Superior temporal gyrus (tissue), 1 donor: ENCODE measurements around the gene NMBR.
"Not testable (repeated sequence)": the region's sequence is repeated elsewhere in the genome, so short reads cannot be mapped to it uniquely, and the experiment has no call there.

Experiments
- DNase-seq: peaks from one replicate; pipeline ENCODE4 v3.0.0-alpha.2; 2016; ENCODE audit errors: extremely low spot score

Gene NMBR

GRCh38 chr6:142058551-142059290 lies 88.2 kb downstream of the NMBR start:
- no peak for DNase-seq

- no peak for DNase-seq
Measured at GRCh38 chr6:142055219-142055618, 91.7 kb downstream of the NMBR start.

DNA sequence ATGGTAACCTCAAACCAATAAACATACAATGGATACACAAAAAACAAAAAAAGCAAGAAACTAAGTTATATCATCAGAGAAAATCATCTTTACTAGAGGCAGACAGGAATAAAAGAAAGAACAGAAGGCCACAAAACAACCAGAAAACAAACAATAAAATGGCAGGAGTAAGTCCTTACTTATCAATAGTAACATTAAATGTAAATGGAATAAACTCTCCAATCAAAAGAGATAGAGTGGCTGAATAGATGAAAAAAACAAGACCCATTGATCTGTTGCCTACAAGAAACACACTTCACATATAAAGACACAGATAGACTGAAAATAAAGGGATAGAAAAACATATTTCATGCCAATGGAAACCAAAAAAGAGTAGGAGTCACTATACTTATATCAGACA lies 95.5 kb downstream of the NMBR start:
- no peak for DNase-seq

DNA sequence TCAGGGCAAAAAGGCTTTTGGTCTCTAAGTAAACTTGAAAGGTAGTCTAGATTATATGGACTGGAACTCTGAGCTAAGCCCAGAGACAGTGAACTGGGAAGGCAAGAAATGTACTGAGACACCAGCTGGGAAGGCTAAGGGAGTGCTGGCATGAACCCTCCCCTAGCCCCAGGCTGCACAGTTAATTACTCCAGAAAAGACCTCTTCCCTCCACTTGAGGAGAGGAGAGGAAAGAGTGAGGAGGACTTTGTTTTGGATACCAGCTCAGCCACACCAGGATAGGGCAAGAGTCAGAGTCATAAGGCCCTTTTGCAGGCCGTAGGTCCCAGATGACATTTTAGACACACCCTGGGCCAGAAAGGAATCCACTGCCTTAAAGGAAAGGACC lies 98.3 kb downstream of the NMBR start:
- DNase-seq, result no peak

- peak; percentile 17 for DNase-seq
Measured at GRCh38 chr6:142047934-142048592, 98.9 kb downstream of the NMBR start.

DNA sequence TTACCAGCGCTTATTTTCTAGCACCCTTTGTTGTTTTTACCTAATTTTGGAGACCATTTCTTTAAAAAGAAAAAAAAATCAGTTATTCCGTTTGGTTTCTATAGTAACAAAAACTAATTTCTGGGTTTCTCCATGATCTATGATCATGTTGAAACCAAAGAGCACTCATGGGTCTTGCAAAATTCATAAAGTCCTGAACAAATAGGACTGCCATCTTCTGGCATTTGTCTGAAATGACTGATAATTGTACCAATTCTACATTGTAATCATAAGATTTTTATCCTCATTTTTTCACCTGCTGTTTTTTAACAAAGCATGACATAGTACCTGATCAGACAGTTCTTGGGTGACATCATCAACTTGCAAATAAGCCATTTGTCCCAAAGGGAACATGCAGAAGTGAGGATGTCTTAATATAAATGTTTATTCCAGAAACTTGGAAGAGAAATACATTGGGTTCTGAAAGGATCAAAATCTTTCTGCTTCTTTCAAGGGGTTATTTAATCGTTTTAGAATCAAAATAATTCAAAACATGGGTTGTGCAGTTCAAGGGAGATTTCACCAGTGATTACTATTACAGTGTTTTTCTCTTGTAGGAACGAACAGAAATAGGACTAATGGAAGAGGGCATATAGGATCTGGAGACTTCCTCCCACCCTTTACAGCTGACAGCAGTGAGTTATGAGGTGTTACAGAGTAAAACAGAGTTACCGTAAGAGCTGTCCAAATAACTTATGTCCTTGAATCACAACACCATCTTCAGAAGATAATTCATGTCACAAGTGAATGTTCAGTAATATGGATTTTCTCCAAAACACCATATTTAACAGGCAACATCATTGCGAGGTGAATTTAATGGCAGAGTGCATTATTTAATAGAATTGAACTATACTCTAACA lies 101.3 kb downstream of the NMBR start:
- DNase-seq, result peak; percentile 21

- DNase-seq, result no peak
Measured at GRCh38 chr6:142035890-142036289, 111.0 kb downstream of the NMBR start.

DNA sequence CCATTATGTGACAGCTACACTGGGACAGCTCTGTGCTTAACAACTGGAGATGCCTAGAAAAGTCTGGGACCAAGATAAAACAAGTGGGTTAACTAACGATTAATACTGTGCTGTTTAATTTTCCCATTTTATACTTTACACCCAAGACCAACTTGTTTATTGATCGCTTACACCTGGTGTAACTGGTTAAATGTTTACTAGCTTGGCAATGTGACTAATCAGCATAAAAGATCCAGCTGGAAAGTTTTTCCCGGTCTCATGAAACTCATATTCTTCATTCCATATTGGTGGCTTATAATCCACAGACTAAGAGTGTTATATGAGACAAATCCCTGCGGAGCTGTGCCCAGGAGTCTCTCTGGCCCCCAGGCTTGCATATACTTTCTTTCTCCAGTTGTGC lies 115.9 kb downstream of the NMBR start:
- DNase-seq, result no peak

- no peak for DNase-seq
Measured at GRCh38 chr6:142030115-142030619, 116.8 kb downstream of the NMBR start.

DNA sequence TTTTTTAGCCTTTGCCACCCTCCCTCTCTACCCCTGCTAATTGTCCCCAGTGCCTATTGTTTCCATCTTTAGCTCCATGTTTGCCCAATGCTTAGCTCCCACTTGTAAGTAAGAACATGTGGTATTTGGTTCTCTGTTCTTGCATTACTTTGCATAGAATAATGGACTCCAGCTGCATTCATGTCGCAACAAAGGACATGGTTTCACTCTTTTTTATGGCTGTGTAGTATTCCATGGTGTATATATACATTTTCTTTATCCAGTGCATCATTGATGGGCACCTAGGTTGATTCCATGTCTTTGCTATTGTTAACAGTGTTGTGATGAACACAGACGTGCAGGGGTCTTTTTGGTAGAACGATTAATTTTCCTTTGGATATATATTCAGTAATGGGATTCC lies 118.4 kb downstream of the NMBR start:
- DNase-seq, result no peak

DNA sequence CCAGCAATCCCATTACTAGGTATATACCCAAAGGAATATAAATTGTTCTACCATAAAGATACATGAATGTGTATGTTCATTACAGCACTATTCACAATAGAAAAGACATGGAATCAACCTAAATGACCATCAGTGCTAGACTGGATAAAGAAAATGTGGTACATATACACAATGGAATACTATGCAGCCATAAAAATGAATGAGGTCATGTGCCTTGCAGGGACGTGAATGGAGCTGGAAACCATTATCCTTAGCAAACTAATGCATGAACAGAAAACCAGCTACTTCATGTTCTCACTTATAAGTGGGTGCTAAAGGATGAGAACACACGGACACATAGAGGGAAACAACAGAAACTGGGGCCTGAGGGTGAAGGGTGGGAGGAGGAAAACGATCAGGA lies 119.1 kb downstream of the NMBR start:
- DNase-seq, result not testable (repeated sequence)

- DNase-seq, result no peak
Measured at GRCh38 chr6:142027074-142027473, 119.8 kb downstream of the NMBR start.

- no peak for DNase-seq
Measured at GRCh38 chr6:142026471-142026870, 120.5 kb downstream of the NMBR start.
